BLaER1 (cell line): Measurements from ENCODE around the gene SCO1.

Source experiments
- H3K27ac ChIP-seq: shearing (Covaris generic); formaldehyde crosslinking; 2 replicates; pipeline ENCODE4 v1.8.1; 2022
- H3K27me3 ChIP-seq: shearing (Covaris generic); formaldehyde crosslinking; 2 replicates; pipeline ENCODE4 v1.8.1; 2022
- H3K36me3 ChIP-seq: shearing (Covaris generic); formaldehyde crosslinking; 2 replicates; pipeline ENCODE4 v1.8.1; 2022
- H3K4me1 ChIP-seq: shearing (Covaris generic); formaldehyde crosslinking; 2 replicates; pipeline ENCODE4 v1.8.1; 2022
- H3K4me2 ChIP-seq: shearing (Covaris generic); formaldehyde crosslinking; 2 replicates; pipeline ENCODE4 v1.8.1; 2022
- H3K4me3 ChIP-seq: shearing (Covaris generic); formaldehyde crosslinking; 2 replicates; pipeline ENCODE4 v1.8.1; 2022
- H3K9ac ChIP-seq: shearing (Covaris generic); formaldehyde crosslinking; 2 replicates; pipeline ENCODE4 v1.8.1; 2022
- H3K9me3 ChIP-seq: shearing (Covaris generic); formaldehyde crosslinking; 2 replicates; pipeline ENCODE4 v1.8.1; 2022
- H4K20me1 ChIP-seq: shearing (Covaris generic); formaldehyde crosslinking; 2 replicates; pipeline ENCODE4 v1.8.1; 2022
- Cebpa-rat ChIP-seq: shearing (Covaris generic); IDR thresholded peaks from 2 replicates; pipeline ENCODE4 v1.8.1; 2022

Gene SCO1

GRCh38 chr17:10687499-10687898 lies 9.8 kb downstream of the SCO1 start:
- Histone ChIP-seq H3K36me3 (peaks cover 91% of the 10 kb centered on the region), H3K9ac (no peak overlapping the region), H4K20me1 (peaks cover 56% of the 10 kb centered on the region), H3K4me1 (no peaks in the 10 kb centered on the region), H3K27ac (no peak overlapping the region), H3K4me2 (no peak overlapping the region), H3K4me3 (no peak overlapping the region), H3K9me3 (no peaks in the 10 kb centered on the region), H3K27me3 (no peaks in the 10 kb centered on the region)
- no peak for TF ChIP-seq Cebpa-rat

- Histone ChIP-seq H3K27ac (no peak overlapping the region), H4K20me1 (peaks cover 34% of the 10 kb centered on the region), H3K4me1 (no peaks in the 10 kb centered on the region), H3K36me3 (peaks cover 94% of the 10 kb centered on the region), H3K4me3 (no peak overlapping the region), H3K9me3 (no peaks in the 10 kb centered on the region), H3K4me2 (no peak overlapping the region), H3K27me3 (no peaks in the 10 kb centered on the region), H3K9ac (no peak overlapping the region)
- no peak for TF ChIP-seq Cebpa-rat
Measured at GRCh38 chr17:10683853-10684252, 13.5 kb downstream of the SCO1 start.

GRCh38 chr17:10681866-10682446 lies 15.4 kb downstream of the SCO1 start:
- peaks cover 98% of the 10 kb centered on the region for H3K36me3 ChIP-seq
- H3K27me3 ChIP-seq, result no peaks in the 10 kb centered on the region
- TF ChIP-seq Cebpa-rat, result no peak
- H3K9me3 ChIP-seq, result no peaks in the 10 kb centered on the region
- H3K9ac ChIP-seq, result no peak overlapping the region
- peaks cover 15% of the 10 kb centered on the region; the same call in 1 of the 2 replicates for H4K20me1 ChIP-seq
- no peak overlapping the region for H3K27ac ChIP-seq
- no peak overlapping the region for H3K4me2 ChIP-seq
- no peak overlapping the region for H3K4me3 ChIP-seq
- H3K4me1 ChIP-seq, result no peaks in the 10 kb centered on the region

GRCh38 chr17:10674704-10675103 lies 22.6 kb downstream of the SCO1 start:
- 0 out of 2 replicates have a peak, but pooled peaks cover 5% of the 10 kb centered on the region for H4K20me1 ChIP-seq
- H3K27ac ChIP-seq, result no peak overlapping the region
- no peak overlapping the region for H3K4me3 ChIP-seq
- H3K4me2 ChIP-seq, result no peak overlapping the region
- H3K9ac ChIP-seq, result no peak overlapping the region
- H3K36me3 ChIP-seq, result peaks cover 62% of the 10 kb centered on the region
- H3K27me3 ChIP-seq, result no peaks in the 10 kb centered on the region
- no peaks in the 10 kb centered on the region for H3K9me3 ChIP-seq
- no peaks in the 10 kb centered on the region for H3K4me1 ChIP-seq
- TF ChIP-seq Cebpa-rat, result no peak

GRCh38 chr17:10673312-10673711 lies 24.0 kb downstream of the SCO1 start:
- Histone ChIP-seq H4K20me1 (0 out of 2 replicates have a peak, but pooled peaks cover 5% of the 10 kb centered on the region), H3K27ac (no peak overlapping the region), H3K27me3 (no peaks in the 10 kb centered on the region), H3K9ac (no peak overlapping the region), H3K4me1 (no peaks in the 10 kb centered on the region), H3K36me3 (peaks cover 49% of the 10 kb centered on the region), H3K9me3 (no peaks in the 10 kb centered on the region), H3K4me2 (no peak overlapping the region), H3K4me3 (no peak overlapping the region)
- TF ChIP-seq Cebpa-rat, result no peak

- Histone ChIP-seq H3K27ac (no peak overlapping the region), H3K9ac (no peak overlapping the region), H3K36me3 (peaks cover 4% of the 10 kb centered on the region; the same call in 1 of the 2 replicates), H3K4me3 (no peak overlapping the region), H3K9me3 (no peaks in the 10 kb centered on the region), H3K4me1 (no peaks in the 10 kb centered on the region), H4K20me1 (no peaks in the 10 kb centered on the region), H3K27me3 (no peaks in the 10 kb centered on the region), H3K4me2 (no peak overlapping the region)
- no peak for TF ChIP-seq Cebpa-rat
Measured at GRCh38 chr17:10668775-10669174, 28.6 kb downstream of the SCO1 start.

GRCh38 chr17:10666906-10667305 lies 30.4 kb downstream of the SCO1 start:
- Histone ChIP-seq H4K20me1 (no peaks in the 10 kb centered on the region), H3K4me2 (no peak overlapping the region), H3K27me3 (no peaks in the 10 kb centered on the region), H3K9ac (no peak overlapping the region), H3K27ac (no peak overlapping the region), H3K4me3 (no peak overlapping the region), H3K4me1 (no peaks in the 10 kb centered on the region), H3K9me3 (no peaks in the 10 kb centered on the region), H3K36me3 (no peaks in the 10 kb centered on the region)
- TF ChIP-seq Cebpa-rat, result no peak

- no peaks in the 10 kb centered on the region for H3K27me3 ChIP-seq
- H3K9ac ChIP-seq, result no peak overlapping the region
- H3K36me3 ChIP-seq, result no peaks in the 10 kb centered on the region
- no peaks in the 10 kb centered on the region for H3K9me3 ChIP-seq
- H3K4me3 ChIP-seq, result no peak overlapping the region
- H3K4me1 ChIP-seq, result peaks cover 5% of the 10 kb centered on the region
- H4K20me1 ChIP-seq, result no peaks in the 10 kb centered on the region
- no peak overlapping the region for H3K27ac ChIP-seq
- no peak overlapping the region for H3K4me2 ChIP-seq
- TF ChIP-seq Cebpa-rat, result no peak
Measured at GRCh38 chr17:10664571-10664970, 32.8 kb downstream of the SCO1 start.

GRCh38 chr17:10663231-10663630 lies 34.1 kb downstream of the SCO1 start:
- H3K4me3 ChIP-seq, result no peak overlapping the region
- no peaks in the 10 kb centered on the region for H3K9me3 ChIP-seq
- no peak overlapping the region for H3K27ac ChIP-seq
- H3K27me3 ChIP-seq, result no peaks in the 10 kb centered on the region
- H3K36me3 ChIP-seq, result no peaks in the 10 kb centered on the region
- no peak for TF ChIP-seq Cebpa-rat
- no peak overlapping the region for H3K9ac ChIP-seq
- H4K20me1 ChIP-seq, result no peaks in the 10 kb centered on the region
- H3K4me1 ChIP-seq, result peaks cover 15% of the 10 kb centered on the region
- H3K4me2 ChIP-seq, result no peak overlapping the region

GRCh38 chr17:10661437-10661836 lies 35.9 kb downstream of the SCO1 start:
- Histone ChIP-seq H3K4me3 (no peak overlapping the region), H3K27me3 (no peaks in the 10 kb centered on the region), H3K4me1 (peaks cover 20% of the 10 kb centered on the region), H3K9ac (no peak overlapping the region), H3K27ac (no peak overlapping the region), H3K9me3 (no peaks in the 10 kb centered on the region), H3K36me3 (no peaks in the 10 kb centered on the region), H3K4me2 (no peak overlapping the region), H4K20me1 (no peaks in the 10 kb centered on the region)
- TF ChIP-seq Cebpa-rat, result no peak

GRCh38 chr17:10657879-10658278 lies 39.5 kb downstream of the SCO1 start:
- Histone ChIP-seq H3K36me3 (no peaks in the 10 kb centered on the region), H3K27ac (no peak overlapping the region), H3K27me3 (no peaks in the 10 kb centered on the region), H3K4me1 (peaks cover 20% of the 10 kb centered on the region), H3K4me3 (no peak overlapping the region), H3K9me3 (no peaks in the 10 kb centered on the region), H4K20me1 (no peaks in the 10 kb centered on the region), H3K4me2 (no peak overlapping the region), H3K9ac (no peak overlapping the region)
- TF ChIP-seq Cebpa-rat, result no peak
